ACC112 (cell line): ENCODE results near the gene CFAP107.

Experiments used
- H2AFZ ChIP-seq: fragments of 200-600 bp; sonication (generic); one replicate; pipeline ENCODE4 v1.6.0; 2017; ENCODE audit warnings: antibody characterized with exemption, low read length; ENCODE audit not compliant: unreplicated experiment
- H3K27ac ChIP-seq: fragments of 200-600 bp; sonication (generic); 2 replicates; pipeline ENCODE4 v1.5.1; 2014; ENCODE audit warnings: low read depth, mild to moderate bottlenecking, antibody characterized with exemption, low read length, moderate library complexity
- H3K27me3 ChIP-seq: fragments of 200-600 bp; sonication (generic); 2 replicates; pipeline ENCODE4 v1.6.1; 2014; ENCODE audit warnings: mild to moderate bottlenecking, antibody characterized with exemption, low read length, moderate library complexity, mixed read lengths; ENCODE audit not compliant: insufficient read depth
- H3K36me3 ChIP-seq: fragments of 200-600 bp; sonication (generic); 2 replicates; pipeline ENCODE4 v1.6.1; 2016; ENCODE audit warnings: mild to moderate bottlenecking, antibody characterized with exemption, low read length, moderate library complexity, mixed read lengths; ENCODE audit not compliant: insufficient read depth
- H3K4me1 ChIP-seq: fragments of 200-600 bp; sonication (generic); one replicate; pipeline ENCODE4 v1.6.1; 2016; ENCODE audit warnings: low read length, mixed read lengths; ENCODE audit not compliant: insufficient read depth, unreplicated experiment, control insufficient read depth
- H3K4me3 ChIP-seq: fragments of 200-600 bp; sonication (generic); 2 replicates; pipeline ENCODE4 v1.5.1; 2014; ENCODE audit warnings: mild to moderate bottlenecking, low read depth, low read length
- H3K79me2 ChIP-seq: fragments of 200-600 bp; sonication (generic); one replicate; pipeline ENCODE4 v1.6.0; 2016; ENCODE audit warnings: low read length; ENCODE audit not compliant: control insufficient read depth, unreplicated experiment, insufficient read depth

CFAP107 gene

DNA sequence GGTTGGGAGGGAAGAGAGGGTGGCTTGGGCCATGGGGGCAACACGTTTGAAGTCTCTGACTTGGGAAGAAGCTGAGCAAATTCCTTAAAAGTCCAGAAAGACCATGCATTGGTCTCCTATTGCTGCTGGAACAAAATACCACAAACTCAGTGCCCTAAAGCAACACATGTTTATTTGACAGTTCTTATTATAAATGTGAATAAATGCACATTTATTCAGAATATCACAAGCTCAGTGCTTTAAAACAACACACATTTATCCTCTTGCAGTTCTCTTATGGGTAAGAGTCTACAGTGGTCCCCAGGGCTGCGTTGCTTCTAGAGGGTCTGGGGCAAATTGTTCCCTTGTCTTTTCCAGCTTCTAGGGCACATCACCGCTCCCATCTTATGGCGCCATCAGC lies 17.5 kb downstream of the CFAP107 start:
- Histone ChIP-seq H3K79me2 (no peaks in the 10 kb centered on the region), H3K36me3 (no peaks in the 10 kb centered on the region), H3K27ac (no peak overlapping the region), H3K4me3 (no peak overlapping the region), H2AFZ (no peak overlapping the region), H3K27me3 (no peaks in the 10 kb centered on the region), H3K4me1 (no peaks in the 10 kb centered on the region)

GRCh38 chr1:12764016-12764415 lies 18.0 kb downstream of the CFAP107 start:
- Histone ChIP-seq H3K4me3 (no peak overlapping the region), H3K27me3 (no peaks in the 10 kb centered on the region), H3K79me2 (no peaks in the 10 kb centered on the region), H2AFZ (no peak overlapping the region), H3K36me3 (no peaks in the 10 kb centered on the region), H3K4me1 (no peaks in the 10 kb centered on the region), H3K27ac (no peak overlapping the region)

- Histone ChIP-seq H2AFZ (no peak overlapping the region), H3K36me3 (no peaks in the 10 kb centered on the region), H3K4me3 (no peak overlapping the region), H3K27me3 (peaks cover 3% of the 10 kb centered on the region; the same call in 1 of the 2 replicates), H3K79me2 (no peaks in the 10 kb centered on the region), H3K27ac (no peak overlapping the region), H3K4me1 (no peaks in the 10 kb centered on the region)
Measured at GRCh38 chr1:12769031-12769430, 23.0 kb downstream of the CFAP107 start.

DNA sequence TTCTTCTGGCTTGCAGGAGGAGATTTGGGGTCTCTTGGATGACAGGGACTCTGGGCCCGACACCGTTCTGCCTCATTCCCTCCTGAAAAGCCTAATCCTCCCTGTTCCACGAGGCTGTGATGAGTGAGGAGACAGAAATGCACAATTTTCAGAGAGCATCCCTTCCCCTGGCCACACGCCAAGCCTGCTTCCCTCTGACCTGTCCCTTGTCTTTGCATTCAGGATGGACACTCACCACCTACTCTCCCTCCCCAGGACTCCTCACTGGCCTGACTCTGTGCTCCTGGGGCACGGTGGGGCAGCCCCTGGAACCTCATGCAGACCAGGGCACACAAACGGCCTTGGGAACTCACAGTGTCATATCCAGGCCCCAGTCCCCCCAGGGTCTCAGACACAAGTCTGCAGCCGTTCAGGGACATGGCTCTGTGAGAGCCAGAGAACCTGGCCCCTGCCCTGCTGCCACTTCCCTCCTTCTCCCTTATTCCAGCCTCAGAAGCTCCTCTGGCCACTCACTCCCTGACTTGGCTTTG lies 24.0 kb downstream of the CFAP107 start:
- H3K4me3 ChIP-seq, result no peak overlapping the region
- H3K79me2 ChIP-seq, result no peaks in the 10 kb centered on the region
- no peak overlapping the region for H3K27ac ChIP-seq
- no peak overlapping the region for H2AFZ ChIP-seq
- H3K4me1 ChIP-seq, result no peaks in the 10 kb centered on the region
- H3K27me3 ChIP-seq, result peaks cover 3% of the 10 kb centered on the region; the same call in 1 of the 2 replicates
- no peaks in the 10 kb centered on the region for H3K36me3 ChIP-seq

- no peak overlapping the region for H3K4me3 ChIP-seq
- H3K27me3 ChIP-seq, result peaks cover 3% of the 10 kb centered on the region; the same call in 1 of the 2 replicates
- no peak overlapping the region for H2AFZ ChIP-seq
- no peaks in the 10 kb centered on the region for H3K4me1 ChIP-seq
- H3K79me2 ChIP-seq, result no peaks in the 10 kb centered on the region
- H3K27ac ChIP-seq, result no peak overlapping the region
- H3K36me3 ChIP-seq, result no peaks in the 10 kb centered on the region
Measured at GRCh38 chr1:12770620-12771019, 24.6 kb downstream of the CFAP107 start.

DNA sequence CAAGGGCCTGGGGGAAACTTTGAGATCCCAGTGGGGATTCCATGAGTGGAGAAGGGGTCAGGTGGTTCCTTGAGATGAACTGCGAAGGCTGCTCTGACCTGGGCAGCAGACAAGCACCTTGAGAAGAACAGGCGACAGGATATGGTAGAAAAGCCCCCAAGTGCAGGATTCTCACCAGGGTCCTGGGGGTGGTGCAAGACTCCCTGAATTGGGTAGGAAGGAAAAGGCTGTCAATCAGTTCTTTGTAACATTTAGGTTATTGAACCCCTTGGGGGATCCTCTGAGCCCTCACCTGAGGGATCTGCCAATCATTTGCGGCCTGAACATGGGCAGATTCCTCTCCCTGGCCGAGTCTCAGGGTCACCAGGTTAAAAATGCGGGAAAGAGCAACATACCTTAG lies 25.2 kb downstream of the CFAP107 start:
- Histone ChIP-seq H3K36me3 (no peaks in the 10 kb centered on the region), H3K27ac (no peak overlapping the region), H3K27me3 (peaks cover 3% of the 10 kb centered on the region; the same call in 1 of the 2 replicates), H3K4me1 (no peaks in the 10 kb centered on the region), H3K79me2 (no peaks in the 10 kb centered on the region), H2AFZ (no peak overlapping the region), H3K4me3 (no peak overlapping the region)

DNA sequence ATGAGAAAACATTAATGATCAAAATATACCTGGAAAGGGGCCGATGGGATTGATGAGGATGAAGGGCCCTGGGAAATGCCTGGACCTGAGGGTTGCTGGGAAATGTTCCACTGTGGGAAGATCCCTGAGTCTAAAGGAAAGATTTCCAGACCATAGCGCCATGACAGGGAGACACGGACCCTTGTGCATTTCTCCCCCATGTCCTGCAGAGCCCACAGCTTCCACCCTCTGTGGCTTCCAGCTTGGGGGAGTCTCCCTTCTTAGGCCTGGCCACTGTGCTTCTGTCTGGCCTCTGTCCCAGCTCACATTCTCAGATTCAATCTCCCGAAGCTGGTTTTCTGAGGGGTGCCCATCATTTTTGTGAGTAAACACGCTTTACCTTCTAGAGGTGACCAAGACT lies 26.5 kb downstream of the CFAP107 start:
- Histone ChIP-seq H3K27me3 (peaks cover 5% of the 10 kb centered on the region; the same call in 1 of the 2 replicates), H2AFZ (no peak overlapping the region), H3K4me1 (no peaks in the 10 kb centered on the region), H3K27ac (no peak overlapping the region), H3K4me3 (no peak overlapping the region), H3K36me3 (no peaks in the 10 kb centered on the region), H3K79me2 (no peaks in the 10 kb centered on the region)

- no peak within 1 kb of the TSS for H3K27ac ChIP-seq
- no peaks in the 10 kb centered on the region for H3K36me3 ChIP-seq
- H3K79me2 ChIP-seq, result no peaks in the 10 kb centered on the region
- peaks cover 7% of the 10 kb centered on the region; the same call in 1 of the 2 replicates for H3K27me3 ChIP-seq
- no peaks in the 10 kb centered on the region for H3K4me1 ChIP-seq
- H3K4me3 ChIP-seq, result no peak within 1 kb of the TSS
- H2AFZ ChIP-seq, result no peak within 1 kb of the TSS
Measured at GRCh38 chr1:12773438-12773837, 27.4 kb downstream of the CFAP107 start, which contains the start of gene PRAMEF12. PRAMEF12 (plus strand) TSS chr1:12773738; CDS start chr1:12774868, 1,130 bp downstream.

- Histone ChIP-seq H3K27me3 (peaks cover 7% of the 10 kb centered on the region; the same call in 1 of the 2 replicates), H3K27ac (no peak overlapping the region), H2AFZ (no peak overlapping the region), H3K4me3 (no peak overlapping the region), H3K79me2 (no peaks in the 10 kb centered on the region), H3K36me3 (no peaks in the 10 kb centered on the region), H3K4me1 (no peaks in the 10 kb centered on the region)
Measured at GRCh38 chr1:12774801-12775345, 28.9 kb downstream of the CFAP107 start.

- Histone ChIP-seq H3K4me1 (no peaks in the 10 kb centered on the region), H3K27me3 (peaks cover 7% of the 10 kb centered on the region; the same call in 1 of the 2 replicates), H3K27ac (no peak overlapping the region), H3K79me2 (no peaks in the 10 kb centered on the region), H3K4me3 (no peak overlapping the region), H3K36me3 (no peaks in the 10 kb centered on the region), H2AFZ (no peak overlapping the region)
Measured at GRCh38 chr1:12775443-12775842, 29.4 kb downstream of the CFAP107 start.
